KMS-11 (cell line): Measurements from ENCODE around the gene DTNB.
"Not testable (repeated sequence)": the region's sequence is repeated elsewhere in the genome, so short reads cannot be mapped to it uniquely, and the experiment has no call there.

Experiments used
- H2AFZ ChIP-seq: fragments of 200-600 bp; sonication (generic); 2 replicates; pipeline ENCODE4 v1.6.1; 2016; ENCODE audit warnings: antibody characterized with exemption, mixed run types, low read depth
- H3K27ac ChIP-seq: fragments of 200-600 bp; sonication (generic); 2 replicates; pipeline ENCODE4 v1.6.1; 2016; ENCODE audit warnings: mild to moderate bottlenecking, mixed run types
- H3K27me3 ChIP-seq: fragments of 200-600 bp; sonication (generic); 2 replicates; pipeline ENCODE4 v1.6.1; 2017; ENCODE audit warnings: mild to moderate bottlenecking, low read depth, mixed run types, moderate library complexity; ENCODE audit not compliant: insufficient read depth
- H3K36me3 ChIP-seq: fragments of 200-600 bp; sonication (generic); 2 replicates; pipeline ENCODE4 v1.6.1; 2017; ENCODE audit warnings: mild to moderate bottlenecking, mixed run types; ENCODE audit not compliant: insufficient read depth
- H3K4me1 ChIP-seq: fragments of 200-600 bp; sonication (generic); 2 replicates; pipeline ENCODE4 v1.6.1; 2016; ENCODE audit warnings: mild to moderate bottlenecking, low read depth, mixed run types; ENCODE audit not compliant: poor library complexity, severe bottlenecking
- H3K4me2 ChIP-seq: fragments of 200-600 bp; sonication (generic); 2 replicates; pipeline ENCODE4 v1.7.0; 2016; ENCODE audit warnings: mild to moderate bottlenecking, mixed run types
- H3K4me3 ChIP-seq: fragments of 200-600 bp; sonication (generic); IDR thresholded peaks from 2 replicates; pipeline ENCODE4 v1.6.1; 2017; ENCODE audit warnings: low read depth, low read length, mixed read lengths; ENCODE audit not compliant: insufficient read depth
- H3K79me2 ChIP-seq: fragments of 200-600 bp; sonication (generic); 2 replicates; pipeline ENCODE4 v1.6.1; 2016; ENCODE audit warnings: low read depth, mixed run types; ENCODE audit not compliant: insufficient read depth
- H3K9ac ChIP-seq: fragments of 200-600 bp; sonication (generic); 2 replicates; pipeline ENCODE4 v1.6.1; 2016; ENCODE audit warnings: mild to moderate bottlenecking, mixed run types
- H4K20me1 ChIP-seq: fragments of 200-600 bp; sonication (generic); 2 replicates; pipeline ENCODE4 v1.6.1; 2016; ENCODE audit warnings: mild to moderate bottlenecking, mixed run types; ENCODE audit not compliant: insufficient read depth
- CTCF ChIP-seq: fragments of 200-600 bp; sonication (generic); conservative IDR thresholded peaks from 2 replicates; pipeline ENCODE4 v1.6.1; 2017; ENCODE audit warnings: low read depth, mild to moderate bottlenecking, antibody characterized with exemption, low read length, moderate library complexity, mixed read lengths

DTNB gene

GRCh38 chr2:25614711-25615110 is 58.7 kb downstream of the DTNB start:
- Histone ChIP-seq H3K27me3 (no peaks in the 10 kb centered on the region), H3K27ac (no peak overlapping the region), H3K4me2 (no peak overlapping the region), H3K79me2 (no peaks in the 10 kb centered on the region), H3K4me3 (no peak overlapping the region), H3K4me1 (peaks cover 10% of the 10 kb centered on the region), H3K36me3 (no peaks in the 10 kb centered on the region), H3K9ac (no peak overlapping the region), H2AFZ (no peak overlapping the region), H4K20me1 (no peaks in the 10 kb centered on the region)
- no peak for TF ChIP-seq CTCF

- TF ChIP-seq CTCF: no peak
- H2AFZ ChIP-seq: no peak overlapping the region
- no peak overlapping the region for H3K27ac ChIP-seq
- H3K79me2 ChIP-seq: no peaks in the 10 kb centered on the region
- H3K9ac ChIP-seq: no peak overlapping the region
- H3K4me1 ChIP-seq: peaks cover 13% of the 10 kb centered on the region
- no peaks in the 10 kb centered on the region for H3K27me3 ChIP-seq
- no peak overlapping the region for H3K4me2 ChIP-seq
- H4K20me1 ChIP-seq: no peaks in the 10 kb centered on the region
- no peaks in the 10 kb centered on the region for H3K36me3 ChIP-seq
- no peak overlapping the region for H3K4me3 ChIP-seq
Measured at GRCh38 chr2:25608718-25609117, 64.7 kb downstream of the DTNB start.

GRCh38 chr2:25606892-25607291 is 66.5 kb downstream of the DTNB start:
- Histone ChIP-seq H3K79me2 (no peaks in the 10 kb centered on the region), H3K9ac (no peak overlapping the region), H2AFZ (no peak overlapping the region), H3K4me3 (no peak overlapping the region), H3K27me3 (no peaks in the 10 kb centered on the region), H3K27ac (no peak overlapping the region), H3K4me1 (peaks cover 30% of the 10 kb centered on the region), H3K4me2 (no peak overlapping the region), H3K36me3 (no peaks in the 10 kb centered on the region), H4K20me1 (no peaks in the 10 kb centered on the region)
- TF ChIP-seq CTCF: peak; percentile 68

GRCh38 chr2:25602333-25602723 is 71.0 kb downstream of the DTNB start:
- H4K20me1 ChIP-seq: no peaks in the 10 kb centered on the region
- no peak overlapping the region for H3K9ac ChIP-seq
- no peak for TF ChIP-seq CTCF
- peak overlapping the region; percentile 12; the same call in 1 of the 2 replicates for H3K4me2 ChIP-seq
- peak overlapping the region; percentile 29 for H3K4me3 ChIP-seq
- H3K27me3 ChIP-seq: no peaks in the 10 kb centered on the region
- H2AFZ ChIP-seq: no peak overlapping the region
- H3K36me3 ChIP-seq: no peaks in the 10 kb centered on the region
- H3K27ac ChIP-seq: peak overlapping the region; percentile 18; the same call in 1 of the 2 replicates
- H3K4me1 ChIP-seq: peaks cover 52% of the 10 kb centered on the region
- no peaks in the 10 kb centered on the region for H3K79me2 ChIP-seq

- H3K4me2 ChIP-seq: peak overlapping the region; percentile 12
- H3K4me3 ChIP-seq: peak overlapping the region; percentile 29
- not testable (repeated sequence) for H3K27me3 ChIP-seq, H4K20me1 ChIP-seq, H2AFZ ChIP-seq, H3K9ac ChIP-seq, H3K79me2 ChIP-seq, H3K36me3 ChIP-seq
- H3K4me1 ChIP-seq: peaks cover 55% of the 10 kb centered on the region
- peak overlapping the region; percentile 18 for H3K27ac ChIP-seq
Measured at GRCh38 chr2:25601711-25602332, 71.6 kb downstream of the DTNB start.
